Breast epithelium (tissue), 3 donors: ENCODE measurements around the gene MEF2C.

Experiments
- POLR2A ChIP-seq: fragments of 450-650 bp; IDR thresholded peaks from one replicate; pipeline ENCODE4 v1.6.1; 2016; ENCODE audit warnings: antibody characterized with exemption, mild to moderate bottlenecking, moderate library complexity
- TF ChIP-seq, protein P1 (sequence below), 3 donors: fragments of 450-650 bp; IDR thresholded peaks; one replicate each; pipeline ENCODE4 v1.5.1; 2016 to 2017; ENCODE audit warnings: antibody characterized with exemption in 3 of 3, mild to moderate bottlenecking in 3 of 3, moderate library complexity in 3 of 3

- no peak for TF ChIP-seq POLR2A
- TF ChIP-seq, protein P1, sequence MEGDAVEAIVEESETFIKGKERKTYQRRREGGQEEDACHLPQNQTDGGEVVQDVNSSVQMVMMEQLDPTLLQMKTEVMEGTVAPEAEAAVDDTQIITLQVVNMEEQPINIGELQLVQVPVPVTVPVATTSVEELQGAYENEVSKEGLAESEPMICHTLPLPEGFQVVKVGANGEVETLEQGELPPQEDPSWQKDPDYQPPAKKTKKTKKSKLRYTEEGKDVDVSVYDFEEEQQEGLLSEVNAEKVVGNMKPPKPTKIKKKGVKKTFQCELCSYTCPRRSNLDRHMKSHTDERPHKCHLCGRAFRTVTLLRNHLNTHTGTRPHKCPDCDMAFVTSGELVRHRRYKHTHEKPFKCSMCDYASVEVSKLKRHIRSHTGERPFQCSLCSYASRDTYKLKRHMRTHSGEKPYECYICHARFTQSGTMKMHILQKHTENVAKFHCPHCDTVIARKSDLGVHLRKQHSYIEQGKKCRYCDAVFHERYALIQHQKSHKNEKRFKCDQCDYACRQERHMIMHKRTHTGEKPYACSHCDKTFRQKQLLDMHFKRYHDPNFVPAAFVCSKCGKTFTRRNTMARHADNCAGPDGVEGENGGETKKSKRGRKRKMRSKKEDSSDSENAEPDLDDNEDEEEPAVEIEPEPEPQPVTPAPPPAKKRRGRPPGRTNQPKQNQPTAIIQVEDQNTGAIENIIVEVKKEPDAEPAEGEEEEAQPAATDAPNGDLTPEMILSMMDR (IDR thresholded peaks at IDR 0.05): no peak
Observed at GRCh38 chr5:88846434-88846833, 36.5 kb downstream of the MEF2C start.
